A172 (cell line): ENCODE data around the gene CMKLR1. TPM values are rescaled to one million over a fixed set of nuclear protein-coding genes. Genes with fewer than 3 reads are reported as not detected.
A peak's percentile ranks its signal among the peaks of the same experiment; 100 is the strongest.

ENCODE experiments used
- DNase-seq: peaks from one replicate; pipeline ENCODE4 v3.0.0-alpha.2; 2015; ENCODE audit warnings: low spot score
- total RNA-seq: library from RNA; depleted of rRNA; stranded (reverse); fragments of >200 nt; shearing (Covaris generic); gene quantifications from 2 replicates; pipeline ENCODE4 v1.2.3, GENCODE V29; 2014

CMKLR1 gene
- total RNA-seq, 1 experiment from 2014 or later: not detected

DNA sequence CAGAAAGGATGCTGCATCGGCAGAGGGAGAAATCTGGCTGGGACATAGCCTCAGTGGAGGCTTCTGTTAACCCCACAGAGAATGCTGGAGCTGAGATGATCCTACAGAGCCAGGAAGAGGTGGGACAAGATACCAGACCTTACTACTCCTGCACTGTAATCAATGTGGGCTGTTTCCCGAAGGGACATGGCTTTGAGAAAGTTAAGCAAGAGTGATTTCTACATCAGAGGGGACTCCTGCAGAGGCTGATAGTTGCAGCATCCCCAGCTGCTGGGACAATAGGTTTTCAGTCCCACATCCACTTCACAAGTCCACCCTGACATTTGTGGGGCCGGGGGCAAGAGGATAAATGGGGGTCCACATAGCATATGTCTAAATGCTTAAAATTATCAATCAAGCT is 22.5 kb upstream of the CMKLR1 start:
- no peak for DNase-seq

DNA sequence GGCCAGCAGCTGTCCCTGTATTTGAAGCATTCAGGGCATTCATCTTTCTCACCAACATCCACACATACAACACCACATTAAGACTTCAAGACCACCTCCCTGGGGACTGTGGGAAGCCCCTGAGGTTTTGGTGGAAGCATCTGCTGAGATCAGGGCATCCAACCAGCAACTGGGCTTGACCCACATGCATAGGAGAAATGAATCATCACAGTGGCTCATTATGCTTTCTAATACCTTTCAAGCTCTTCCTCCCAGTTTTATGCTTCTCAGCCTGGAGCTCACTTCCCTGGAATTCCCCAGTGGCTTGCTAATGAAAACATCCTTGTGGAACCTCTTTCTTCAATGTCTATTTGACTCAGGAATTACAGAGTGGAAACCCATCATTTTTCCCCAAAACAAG is 21.4 kb upstream of the CMKLR1 start:
- peak; percentile 43 for DNase-seq

DNA sequence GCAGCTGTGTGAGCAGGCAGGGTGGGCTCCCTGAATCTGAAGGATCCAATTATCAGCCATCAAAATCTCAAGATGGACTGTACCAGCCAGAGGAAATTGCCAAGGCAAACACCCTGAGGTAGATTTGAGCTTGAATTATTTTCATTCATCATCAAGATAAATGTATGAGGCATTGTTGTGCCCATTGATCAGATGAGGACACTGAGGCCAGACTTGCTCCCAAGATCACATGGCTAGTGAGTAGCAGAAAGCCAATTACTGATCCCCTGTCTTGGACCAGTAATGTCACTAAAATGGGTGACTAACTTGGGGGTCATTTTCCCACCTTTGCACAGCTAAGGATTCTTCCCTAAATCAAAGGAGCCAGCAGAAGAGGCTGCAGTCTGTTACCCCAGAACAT is 20.9 kb upstream of the CMKLR1 start:
- DNase-seq: no peak

DNA sequence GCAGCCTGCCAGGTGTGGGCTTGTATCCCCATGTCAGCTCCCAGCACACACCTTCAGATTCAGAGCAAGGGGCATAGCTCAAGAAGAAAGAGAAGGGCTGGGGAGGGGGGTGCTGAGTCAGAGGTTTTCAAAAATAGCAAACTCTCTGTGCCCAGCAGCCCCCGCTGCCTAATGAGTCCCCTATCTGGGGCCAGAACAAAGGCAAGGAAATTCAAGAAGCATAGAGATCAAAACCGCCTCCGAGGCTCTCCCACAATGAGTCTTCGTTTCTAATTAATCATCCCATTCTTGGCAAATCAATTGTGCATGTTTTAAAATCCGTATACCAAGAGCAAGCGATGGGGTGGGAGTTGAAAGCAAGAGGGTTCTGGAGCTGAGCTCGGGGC is 19.5 kb upstream of the CMKLR1 start:
- no peak for DNase-seq

DNA sequence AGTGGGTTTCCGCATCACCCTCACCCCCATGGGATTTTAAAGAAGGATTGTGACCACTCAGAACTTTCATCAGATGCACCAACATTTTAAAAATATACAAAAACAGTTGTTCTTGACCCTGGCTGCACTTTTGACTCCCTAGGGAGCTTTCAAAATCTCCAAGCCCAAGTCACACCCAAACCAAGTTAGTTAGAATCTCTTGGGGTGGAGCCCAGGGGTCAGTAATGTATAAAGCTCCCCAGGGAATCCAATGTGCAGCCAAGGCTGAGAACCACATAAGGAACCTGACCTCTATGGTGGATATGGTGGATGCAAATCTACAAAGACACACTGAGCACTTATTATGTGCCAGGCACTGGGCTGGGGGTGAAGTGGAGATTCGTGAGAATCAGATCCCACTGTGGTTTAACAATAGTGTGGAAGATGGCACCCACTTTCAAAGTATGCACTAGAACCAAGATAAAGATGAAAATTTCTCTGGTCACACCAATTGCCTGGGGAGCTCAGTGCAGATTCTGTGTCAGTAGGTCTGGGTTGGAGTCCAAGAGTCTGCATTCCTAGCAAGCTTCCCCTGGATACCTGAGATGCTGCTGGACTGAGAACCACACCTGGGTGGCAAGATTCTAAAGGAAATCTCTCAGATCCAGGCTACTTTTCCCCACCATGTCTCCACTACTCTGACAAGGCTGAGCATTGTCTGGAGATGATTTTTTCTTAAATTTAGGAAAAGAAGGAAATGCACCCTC is 18.9 kb upstream of the CMKLR1 start:
- DNase-seq: no peak

DNA sequence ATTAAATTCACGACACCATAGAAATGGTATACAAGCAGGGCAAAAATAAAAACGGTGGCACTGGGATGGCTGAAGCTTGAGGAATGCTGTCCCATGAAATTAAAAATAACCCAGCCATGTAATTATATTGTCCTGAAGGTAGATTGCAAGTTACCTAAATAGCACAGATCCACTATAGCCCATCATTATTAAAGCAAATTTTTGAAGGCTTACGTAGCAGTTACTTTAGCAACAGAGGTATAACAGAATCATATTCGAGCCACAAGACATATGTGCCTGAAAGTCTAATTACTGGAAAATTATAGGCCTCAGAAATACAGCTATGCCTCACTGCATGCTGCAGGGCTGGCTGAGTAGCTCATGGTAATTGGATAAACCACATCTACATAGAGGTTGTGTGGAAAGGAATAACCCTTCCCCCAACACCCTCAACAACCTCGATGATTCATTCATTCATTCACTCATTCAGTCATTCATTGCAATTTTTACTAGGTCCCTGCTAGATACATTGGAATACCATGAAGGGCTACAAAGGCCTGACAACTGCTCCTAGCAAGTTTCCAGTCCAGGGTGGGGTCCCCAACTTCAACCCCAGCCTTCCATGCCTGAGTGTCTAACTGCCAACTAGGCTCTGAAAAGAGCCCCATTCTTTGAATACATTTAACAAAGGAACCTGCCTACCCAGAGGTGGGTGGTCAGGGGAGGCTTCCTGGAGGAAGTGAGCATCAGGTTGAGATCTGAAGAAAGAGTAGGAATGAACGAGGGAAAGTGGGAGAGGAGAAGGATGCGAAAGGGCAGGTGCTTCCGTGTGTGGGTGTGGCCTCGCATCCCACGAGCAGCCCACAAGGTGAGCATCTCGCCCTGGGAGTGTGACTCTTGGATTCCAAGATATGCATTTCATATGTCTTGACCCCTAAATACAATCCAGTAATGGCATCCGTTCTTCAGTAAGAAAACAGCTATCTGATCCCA is 18.0 kb upstream of the CMKLR1 start:
- no peak for DNase-seq

DNA sequence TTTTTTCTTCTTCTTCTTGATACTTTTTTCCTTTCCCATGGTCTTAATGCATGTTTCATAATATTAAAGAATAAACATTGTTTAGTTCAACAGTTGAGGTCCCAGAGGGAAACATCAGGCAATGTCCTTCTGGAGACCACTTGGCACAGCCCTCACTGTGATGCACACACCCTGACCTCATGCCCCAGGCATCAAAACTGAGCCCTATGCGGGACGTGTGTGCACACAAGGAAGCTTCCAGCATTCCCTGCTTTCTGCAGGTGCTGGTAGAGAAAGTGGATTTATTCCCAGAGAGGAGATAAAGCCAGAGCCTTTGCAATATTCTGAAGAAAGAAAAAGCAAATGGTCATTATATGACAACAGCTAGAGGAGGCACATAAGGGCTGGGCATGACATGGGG is 16.0 kb upstream of the CMKLR1 start:
- no peak for DNase-seq

DNA sequence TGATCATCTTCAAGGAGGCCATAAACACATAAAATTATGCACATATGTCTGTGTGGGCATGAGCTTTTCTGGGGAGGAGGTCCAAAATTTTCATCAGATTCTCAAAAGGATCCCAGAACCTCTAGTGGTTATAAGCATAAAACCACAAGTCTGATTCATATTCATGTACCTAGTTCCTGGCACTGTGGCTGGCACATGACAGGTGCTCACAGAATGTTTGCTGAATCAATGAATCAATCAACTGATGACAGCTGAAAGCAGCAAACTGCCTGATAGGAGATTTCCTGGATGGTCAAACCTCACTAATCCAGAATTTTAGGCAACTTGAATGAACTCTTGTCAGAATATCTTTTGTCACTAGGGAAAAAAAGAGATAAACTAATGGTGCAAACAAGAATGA is 13.5 kb upstream of the CMKLR1 start:
- DNase-seq: no peak

DNA sequence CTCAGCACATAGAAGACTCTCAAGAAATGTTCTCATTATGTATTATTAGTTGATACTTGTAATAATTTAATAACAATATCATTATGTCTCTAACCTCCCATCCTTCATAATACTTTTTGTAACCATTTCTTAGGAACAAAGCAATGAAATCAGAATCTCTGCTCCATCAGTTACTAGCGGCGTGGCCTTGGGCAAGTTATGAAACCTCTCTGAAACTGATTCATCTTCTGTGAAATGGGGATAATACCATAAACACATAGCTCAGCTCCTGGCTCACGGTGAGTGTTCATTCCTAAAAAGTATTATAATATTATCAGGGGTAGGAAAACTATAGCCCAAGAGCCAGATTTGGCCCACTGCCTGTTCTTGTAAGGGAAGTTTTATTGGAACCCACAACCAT is 11.4 kb upstream of the CMKLR1 start:
- no peak for DNase-seq

DNA sequence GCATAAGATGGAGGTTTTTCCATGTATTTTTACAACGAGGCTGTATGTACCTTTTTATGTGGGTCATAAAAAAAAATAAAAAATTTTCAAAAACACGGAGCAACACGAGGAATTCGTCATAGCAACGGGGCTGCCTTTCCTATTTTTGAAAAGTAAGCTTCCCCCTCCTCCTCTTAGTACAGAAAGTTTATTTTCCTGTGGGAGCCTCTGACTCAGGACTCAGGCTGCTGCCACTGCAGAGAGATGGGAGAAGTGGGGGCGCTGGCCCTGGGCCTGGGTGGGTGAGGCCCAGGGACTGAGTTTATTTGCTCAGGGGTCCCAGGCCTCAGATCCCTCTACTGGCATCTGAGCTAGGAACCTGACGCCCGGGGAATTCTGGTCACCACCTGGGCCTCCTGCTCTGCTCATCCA is 10.2 kb upstream of the CMKLR1 start:
- no peak for DNase-seq

DNA sequence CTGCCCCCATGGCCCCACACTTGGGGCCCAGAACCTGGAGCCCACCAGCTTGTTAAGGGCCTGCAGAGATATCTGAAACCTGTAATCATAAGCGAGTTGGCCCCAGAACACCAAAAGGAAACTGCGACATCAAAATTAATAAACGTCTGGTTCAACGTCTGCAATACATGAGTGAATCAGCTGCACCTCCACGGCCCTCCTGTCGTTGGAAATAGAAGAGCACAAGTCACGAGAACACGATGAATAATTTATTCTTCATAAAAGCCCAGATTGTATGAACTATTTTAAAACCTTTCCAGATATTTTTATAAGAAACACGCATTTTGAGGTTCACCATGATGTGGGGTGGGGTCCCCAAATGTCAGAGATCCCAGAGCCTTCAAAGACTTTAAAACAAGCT is 9.7 kb upstream of the CMKLR1 start:
- no peak for DNase-seq

DNA sequence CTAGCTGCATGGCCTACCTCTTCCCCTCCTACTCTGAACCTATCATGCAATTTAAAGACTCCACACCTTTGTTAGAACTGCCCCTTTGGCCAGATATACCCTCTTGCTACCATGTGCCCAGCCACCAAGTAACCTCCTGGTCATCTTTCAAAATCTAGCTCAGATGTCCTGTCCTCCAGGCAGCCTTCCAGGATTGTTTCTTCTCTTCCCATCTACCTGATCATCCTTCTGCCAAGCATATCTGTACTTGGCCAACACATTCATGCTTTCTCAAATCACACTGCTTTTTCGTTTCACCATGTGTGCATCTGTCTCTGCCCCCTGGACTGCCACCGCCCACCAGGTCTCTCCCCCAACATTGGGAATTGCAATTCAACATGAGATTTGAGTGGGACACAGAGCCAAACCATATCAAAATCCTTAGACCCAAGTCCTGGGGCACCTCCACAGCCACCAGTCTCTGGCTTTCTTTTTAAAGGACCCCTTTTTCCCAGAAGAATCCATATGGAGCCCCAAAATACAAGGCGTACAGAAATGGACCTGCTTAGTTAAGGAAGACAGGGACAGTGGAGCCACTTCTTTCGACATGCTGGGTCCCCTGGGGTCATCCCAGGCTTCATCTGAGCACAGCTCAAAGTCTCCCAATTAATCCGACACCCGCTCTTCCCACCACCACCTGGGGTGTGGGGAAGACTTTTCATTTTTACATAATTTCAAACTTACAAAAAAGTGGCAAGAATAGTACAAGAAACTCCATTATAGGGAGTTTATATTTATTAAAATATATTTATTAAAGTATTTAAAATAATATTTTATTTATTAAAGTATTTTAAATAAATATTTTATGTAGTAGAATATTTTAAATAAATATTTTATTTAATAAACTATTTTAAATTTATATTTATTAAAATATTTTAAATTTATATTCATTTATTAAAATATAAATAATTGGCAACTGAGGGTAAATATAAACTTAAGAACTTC is 7.9 kb upstream of the CMKLR1 start:
- no peak for DNase-seq

DNA sequence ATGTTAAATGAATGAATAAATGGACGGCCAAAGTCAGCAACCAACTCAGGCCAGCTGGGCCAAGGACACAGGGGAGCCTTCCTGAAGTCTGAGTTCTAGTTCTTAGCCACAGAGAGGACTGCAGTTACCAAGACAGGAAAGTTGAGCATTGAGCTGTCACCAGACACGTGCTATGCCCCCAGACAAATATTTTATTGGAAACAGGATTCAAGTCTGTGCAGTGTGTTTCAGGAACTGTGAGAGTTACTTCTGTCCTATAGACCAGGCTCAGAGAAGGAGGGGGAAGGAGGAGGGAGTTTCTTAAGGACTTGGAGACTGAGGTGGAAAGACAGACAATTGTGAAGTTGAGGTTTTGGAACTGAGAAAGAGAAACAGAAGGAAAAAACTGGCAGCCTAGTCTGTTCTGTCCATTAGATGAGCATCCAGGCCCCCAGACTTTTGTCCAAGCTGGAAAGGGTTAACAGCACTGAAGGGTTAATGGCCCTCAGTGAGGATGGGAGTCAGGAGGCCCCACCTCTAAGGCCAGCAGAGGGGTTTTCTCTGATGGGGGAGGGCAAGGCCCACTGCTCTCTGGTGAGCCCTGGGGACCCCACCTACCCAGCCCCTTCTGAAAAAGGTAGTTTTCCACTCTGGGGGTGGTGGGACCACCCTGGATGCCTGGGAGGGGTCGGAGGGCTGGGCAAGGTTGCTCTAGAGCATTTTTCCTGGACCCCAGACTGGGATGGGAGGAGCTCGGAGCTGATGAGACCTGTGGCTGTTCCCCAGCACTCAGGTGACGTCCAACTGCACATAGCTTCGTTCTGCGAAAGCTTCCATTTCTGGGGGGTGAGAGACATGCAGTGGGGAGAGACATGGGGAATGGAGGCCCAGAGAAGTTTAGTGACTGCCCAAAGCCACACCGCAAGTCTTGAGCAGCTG is 6.9 kb upstream of the CMKLR1 start:
- no peak for DNase-seq

DNA sequence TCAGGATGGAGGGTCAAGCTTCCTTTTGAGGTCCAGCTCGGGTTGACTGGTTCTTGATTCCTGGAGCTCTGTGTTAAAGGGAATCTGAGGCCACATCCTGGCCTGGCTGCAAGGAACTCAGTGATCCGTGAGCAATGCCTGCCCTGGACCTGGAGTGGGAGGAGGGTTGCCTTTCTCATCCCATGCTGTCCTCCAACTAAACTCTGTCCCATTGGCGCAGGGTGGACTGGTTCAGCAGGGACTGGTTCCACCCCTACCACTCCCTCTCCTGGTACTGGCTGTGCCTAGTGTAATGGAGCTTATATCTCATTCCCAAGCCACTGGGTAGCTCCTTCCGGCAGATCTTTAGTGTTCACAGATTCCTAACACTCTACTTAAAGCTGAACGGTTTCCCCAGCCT is 3.9 kb upstream of the CMKLR1 start:
- no peak for DNase-seq

DNA sequence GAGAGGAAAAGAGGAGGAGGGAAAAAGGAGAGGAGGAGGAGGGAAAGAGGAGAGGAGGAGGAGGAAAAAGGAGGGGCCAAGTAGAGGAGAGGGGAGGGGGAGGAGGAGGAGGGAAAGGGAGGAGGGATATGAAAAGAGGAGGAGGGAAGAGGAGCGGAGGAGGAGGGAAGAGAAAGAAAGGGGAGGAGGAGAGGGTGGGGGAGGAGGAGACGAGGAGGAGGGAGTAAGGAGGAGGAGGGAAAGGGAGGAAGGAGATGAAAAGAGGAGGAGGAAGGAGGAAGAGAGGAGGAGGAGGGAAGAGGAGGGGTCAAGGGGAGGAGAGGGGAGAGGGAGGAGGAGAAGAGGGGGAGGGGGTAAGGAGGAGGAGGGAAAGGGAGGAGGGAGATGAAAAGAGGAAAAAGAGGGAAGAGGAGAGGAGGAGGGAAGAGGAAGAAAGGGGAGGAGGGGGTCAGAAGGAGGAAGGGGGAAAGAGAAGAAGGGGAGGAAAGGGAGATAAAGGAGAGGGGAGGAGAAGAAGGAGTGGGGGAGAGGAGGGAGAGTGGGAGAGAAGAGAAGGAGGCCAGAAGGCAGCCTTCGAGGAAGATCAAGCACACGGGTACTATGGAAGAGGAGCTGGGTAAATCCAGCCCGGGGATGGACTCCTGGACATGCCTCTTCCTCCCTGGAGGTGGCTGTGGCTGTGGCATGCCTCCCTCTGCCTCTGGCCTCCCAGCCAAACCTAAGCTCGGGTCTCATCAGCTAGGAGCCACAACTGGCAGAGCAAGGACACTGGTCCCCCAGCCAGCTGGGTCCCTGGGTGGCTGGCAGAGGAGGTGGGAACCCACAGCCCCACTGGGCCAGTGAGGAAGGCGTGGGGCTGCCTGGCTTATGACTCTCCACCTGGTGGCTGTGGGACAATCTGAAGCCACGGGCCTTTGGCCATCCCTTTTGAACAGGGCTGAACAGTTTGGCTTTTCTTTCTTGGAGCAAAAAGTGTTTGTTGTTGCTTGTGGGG is 3.0 kb upstream of the CMKLR1 start:
- no peak for DNase-seq

DNA sequence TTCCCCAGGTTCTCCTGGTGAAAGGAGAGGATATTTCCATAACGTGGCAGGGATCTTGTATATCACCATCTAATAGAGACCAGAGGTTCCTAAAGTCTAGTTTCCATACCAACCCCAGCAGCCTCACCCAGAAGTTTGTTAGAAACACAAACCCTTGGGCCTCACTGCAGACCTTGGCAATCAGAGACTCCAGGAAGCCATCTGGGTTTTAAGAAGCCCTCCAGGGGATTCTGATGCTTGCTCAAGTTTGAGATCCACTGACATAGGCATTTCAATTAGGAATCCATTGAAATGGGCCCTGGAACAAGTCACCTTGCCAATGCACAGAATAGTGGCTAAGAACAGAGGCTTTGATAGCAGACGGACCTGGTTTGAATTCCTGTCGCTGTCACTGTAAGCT is 2.2 kb upstream of the CMKLR1 start:
- DNase-seq: no peak

DNA sequence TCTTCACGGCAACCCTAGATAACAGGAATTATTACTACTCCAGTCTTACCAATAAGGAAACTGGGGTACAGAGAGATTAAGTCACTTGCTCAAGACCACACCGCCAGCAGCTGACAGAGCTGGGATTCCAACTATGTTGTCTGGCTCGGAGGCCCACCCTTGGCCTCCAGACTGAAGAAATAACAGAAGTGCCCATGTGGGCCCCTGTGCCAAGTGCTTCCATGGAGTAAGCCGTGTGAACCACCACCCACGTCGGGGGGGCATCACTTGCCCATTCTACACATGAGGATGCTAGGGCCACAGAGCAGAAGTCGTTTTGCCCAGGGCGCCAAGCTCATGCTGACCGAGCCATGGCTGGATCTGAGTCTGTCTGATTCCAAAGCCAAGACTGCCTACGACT is 926 bp upstream of the CMKLR1 start:
- no peak for DNase-seq

DNA sequence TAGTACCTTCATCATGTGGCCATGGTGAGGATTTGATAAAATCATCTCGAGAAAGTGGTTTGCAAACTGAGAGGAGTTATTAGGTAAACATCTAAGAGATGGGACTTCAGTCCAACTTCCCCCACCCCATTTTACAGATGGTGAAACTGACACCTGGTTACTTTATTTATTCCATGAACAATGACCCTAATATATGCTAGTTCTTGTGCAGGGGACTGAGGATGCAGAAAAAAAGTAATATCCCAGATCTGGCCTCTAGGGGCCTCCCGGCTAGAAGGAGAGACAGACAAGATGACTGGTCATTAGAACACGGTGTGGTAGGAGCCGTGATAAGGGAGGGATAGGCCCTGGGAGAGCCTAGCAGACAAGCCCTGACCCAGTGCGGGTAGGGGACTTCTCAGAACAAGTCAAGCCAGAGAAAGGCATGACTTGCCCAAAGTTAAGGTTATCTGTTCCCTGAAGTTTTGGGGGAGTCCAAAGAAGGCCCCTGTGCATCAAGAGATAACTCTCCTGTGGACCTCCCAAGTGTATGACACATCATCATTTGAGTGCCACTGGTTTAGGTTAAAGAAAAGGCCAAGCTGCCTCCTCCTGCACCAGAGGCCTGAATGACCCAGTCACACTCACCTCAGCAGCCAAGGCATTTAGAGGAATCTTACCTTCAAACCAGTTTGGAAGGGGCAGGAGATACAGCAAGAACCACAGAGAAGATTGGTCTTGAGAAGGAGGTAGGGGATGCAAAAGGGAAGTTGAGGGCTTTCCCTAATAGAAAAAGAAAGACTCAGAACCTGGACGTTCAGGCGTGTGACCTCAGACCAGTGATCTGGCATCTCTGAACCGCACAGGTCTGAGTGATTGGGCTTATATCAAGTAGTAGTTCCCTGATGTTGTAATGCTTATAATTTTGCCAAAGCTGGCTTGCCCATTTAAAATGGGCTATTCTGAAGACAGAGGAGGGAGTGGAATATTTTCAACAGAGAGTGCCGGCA is 1.6 kb downstream of the CMKLR1 start:
- peak; percentile 8 for DNase-seq
